MG63 (cell line): ENCODE data around the gene WWP2. TPM values are rescaled to one million over a fixed set of nuclear protein-coding genes. Genes with fewer than 3 reads are reported as not detected.
"Not testable (repeated sequence)": the region's sequence is repeated elsewhere in the genome, so short reads cannot be mapped to it uniquely, and the experiment has no call there.

Experiments used
- DNase-seq: peaks from one replicate; pipeline ENCODE4 v3.0.0-alpha.2; 2020
- H3K27me3 ChIP-seq: fragments of 250-450 bp; sonication (Bioruptor Pico); 2 replicates; pipeline ENCODE4 v1.5.1; 2020; ENCODE audit warnings: mild to moderate bottlenecking, moderate library complexity
- H3K36me3 ChIP-seq: fragments of 250-450 bp; sonication (Bioruptor Pico); 2 replicates; pipeline ENCODE4 v1.5.1; 2020; ENCODE audit warnings: mild to moderate bottlenecking, moderate library complexity
- H3K4me3 ChIP-seq: fragments of 250-450 bp; sonication (Bioruptor Pico); 2 replicates; pipeline ENCODE4 v1.5.1; 2020; ENCODE audit warnings: mild to moderate bottlenecking, moderate library complexity
- H3K9me3 ChIP-seq: fragments of 250-450 bp; sonication (Bioruptor Pico); 2 replicates; pipeline ENCODE4 v1.5.1; 2020; ENCODE audit warnings: mild to moderate bottlenecking, moderate library complexity
- total RNA-seq: library from RNA; depleted of rRNA; stranded (reverse); fragments of >200 nt; shearing (Covaris generic); gene quantifications from 2 replicates; pipeline ENCODE4 v1.2.3, GENCODE V29; 2014; ENCODE audit warnings: low replicate concordance

The WWP2 gene
- total RNA-seq, 1 experiment from 2014 or later, result 15.5 TPM

GRCh38 chr16:69741951-69742904 lies 19.9 kb upstream of the WWP2 start:
- DNase-seq, result no peak
- H3K27me3 ChIP-seq, result no peaks in the 10 kb centered on the region
- peaks cover 30% of the 10 kb centered on the region for H3K36me3 ChIP-seq
- no peak overlapping the region for H3K4me3 ChIP-seq
- H3K9me3 ChIP-seq, result no peaks in the 10 kb centered on the region

- DNase-seq, result no peak
- Histone ChIP-seq H3K4me3 (no peak overlapping the region), H3K36me3 (peaks cover 44% of the 10 kb centered on the region), H3K9me3 (no peaks in the 10 kb centered on the region), H3K27me3 (no peaks in the 10 kb centered on the region)
Measured at GRCh38 chr16:69744363-69745231, 17.5 kb upstream of the WWP2 start.

DNA sequence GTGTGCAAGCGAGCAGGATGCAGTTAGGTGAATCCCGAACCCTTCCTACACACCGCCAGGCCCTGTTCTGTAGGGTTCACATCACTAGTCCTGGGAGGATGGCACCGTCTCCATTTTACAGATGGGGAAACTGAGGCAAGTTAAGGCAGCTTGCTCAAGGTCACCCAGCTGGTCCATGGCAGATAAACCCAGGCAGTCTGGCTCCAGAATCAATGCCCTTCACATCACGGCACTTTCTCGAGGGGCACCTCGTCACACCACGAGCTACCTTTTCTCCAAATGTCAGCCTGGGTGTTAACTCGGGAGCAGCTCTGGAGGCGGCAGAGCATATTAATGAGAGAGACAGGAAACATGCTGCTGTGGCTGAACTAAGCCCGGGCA lies 16.9 kb upstream of the WWP2 start:
- Histone ChIP-seq H3K9me3 (no peaks in the 10 kb centered on the region), H3K36me3 (peaks cover 46% of the 10 kb centered on the region), H3K27me3 (no peaks in the 10 kb centered on the region), H3K4me3 (no peak overlapping the region)
- DNase-seq, result no peak

DNA sequence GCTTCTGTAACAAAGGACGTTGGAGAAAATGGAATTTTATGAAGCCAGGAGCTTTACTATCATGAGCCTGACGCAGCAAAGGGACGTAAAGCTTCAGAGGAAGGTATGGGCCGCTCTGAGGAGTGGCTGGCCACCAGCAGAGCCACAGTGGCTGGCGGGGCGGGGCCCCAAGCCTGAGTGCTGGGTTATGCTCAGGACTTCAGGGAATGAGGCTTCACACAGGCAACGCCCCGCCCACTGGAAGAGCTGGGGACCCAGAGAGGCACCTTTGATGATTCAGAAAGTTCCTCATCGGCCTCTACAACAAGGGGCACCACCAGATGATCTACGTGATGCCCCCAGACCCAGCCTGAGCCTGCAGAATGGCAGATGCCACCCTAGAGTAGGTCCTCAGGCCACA lies 16.2 kb upstream of the WWP2 start:
- Histone ChIP-seq H3K4me3 (no peak overlapping the region), H3K36me3 (peaks cover 50% of the 10 kb centered on the region), H3K9me3 (no peaks in the 10 kb centered on the region), H3K27me3 (no peaks in the 10 kb centered on the region)
- no peak for DNase-seq

GRCh38 chr16:69747115-69747514 lies 15.0 kb upstream of the WWP2 start:
- H3K9me3 ChIP-seq, result no peaks in the 10 kb centered on the region
- peaks cover 50% of the 10 kb centered on the region for H3K36me3 ChIP-seq
- DNase-seq, result no peak
- H3K4me3 ChIP-seq, result no peak overlapping the region
- H3K27me3 ChIP-seq, result no peaks in the 10 kb centered on the region

- Histone ChIP-seq H3K4me3 (no peak overlapping the region), H3K27me3 (no peaks in the 10 kb centered on the region), H3K9me3 (no peaks in the 10 kb centered on the region), H3K36me3 (peaks cover 47% of the 10 kb centered on the region)
- no peak for DNase-seq
Measured at GRCh38 chr16:69748694-69749345, 13.3 kb upstream of the WWP2 start.

DNA sequence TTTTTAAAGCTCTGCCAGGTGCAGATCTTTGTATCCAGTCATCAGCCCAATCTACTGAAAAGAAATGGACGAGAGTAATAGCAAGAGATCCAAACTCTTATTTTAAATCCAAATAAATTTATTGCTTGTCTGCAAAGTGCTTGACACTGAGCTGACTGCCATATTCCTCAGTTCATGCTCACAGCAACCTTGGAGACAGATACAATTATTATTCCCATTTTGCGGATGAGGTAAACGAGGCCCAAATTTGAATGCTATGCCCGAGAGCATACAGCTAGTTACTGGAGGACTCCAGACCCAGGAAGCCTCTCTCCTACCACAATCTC lies 8.0 kb upstream of the WWP2 start:
- no peak for DNase-seq
- H3K9me3 ChIP-seq, result no peaks in the 10 kb centered on the region

DNA sequence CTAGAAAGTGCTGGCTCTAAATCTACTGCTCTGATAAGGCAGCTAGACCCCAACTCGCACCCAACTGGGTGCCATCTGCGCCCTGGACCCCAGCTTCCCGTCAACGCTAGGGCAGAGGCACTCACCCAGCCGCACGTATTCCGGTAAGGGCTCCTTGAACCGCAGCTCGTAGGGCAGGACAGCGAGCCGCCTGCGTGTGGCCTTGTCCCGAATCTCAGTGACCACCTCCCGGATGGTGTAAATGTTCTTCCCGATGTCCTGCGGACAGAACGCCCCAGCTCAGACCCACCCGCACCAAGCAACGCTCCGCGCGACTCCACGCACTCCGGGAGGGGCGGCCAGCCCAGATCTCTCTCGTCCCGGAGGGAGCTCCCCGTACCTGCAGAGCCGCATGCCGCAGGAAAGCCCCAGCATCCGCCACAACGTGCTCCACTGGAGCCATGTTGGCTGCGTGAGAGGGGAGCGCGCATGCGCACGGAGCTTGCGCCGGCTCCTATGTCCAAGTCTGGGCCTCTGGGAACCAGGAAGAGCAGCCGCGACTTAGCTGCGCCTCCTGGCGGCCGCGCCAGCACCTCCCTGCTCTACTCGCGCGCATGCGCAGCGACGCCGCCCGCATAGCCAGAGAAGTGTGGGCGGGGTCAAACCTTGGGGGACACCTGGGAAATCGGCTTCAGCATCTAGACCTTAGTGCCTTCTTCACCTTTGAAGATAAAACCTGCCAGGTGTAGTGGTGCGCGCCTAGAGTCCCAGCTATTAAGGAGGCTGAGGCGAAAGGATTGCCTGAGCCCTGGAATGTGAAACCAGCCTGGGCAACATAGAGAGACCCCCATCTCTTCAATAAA lies 7.4 kb upstream of the WWP2 start, which contains the start of gene NOB1:
TSS of gene NOB1 (minus strand) at position 458 of the 842 bp plus-strand sequence. CDS start at position 442, 16 bp downstream.
- Histone ChIP-seq H3K4me3 (peak within 1 kb of the TSS; percentile 97), H3K9me3 (no peaks in the 10 kb centered on the region), H3K27me3 (no peaks in the 10 kb centered on the region), H3K36me3 (peaks cover 25% of the 10 kb centered on the region)
- peak; percentile 88 for DNase-seq

More for the DNA sequence above, 8.0 kb upstream of the WWP2 start:
- Histone ChIP-seq H3K27me3 (no peaks in the 10 kb centered on the region), H3K36me3 (peaks cover 28% of the 10 kb centered on the region), H3K4me3 (peak overlapping the region; percentile 97)

- no peak for DNase-seq
- no peaks in the 10 kb centered on the region for H3K27me3 ChIP-seq
Measured at GRCh38 chr16:69756705-69757104, 5.4 kb upstream of the WWP2 start.

DNA sequence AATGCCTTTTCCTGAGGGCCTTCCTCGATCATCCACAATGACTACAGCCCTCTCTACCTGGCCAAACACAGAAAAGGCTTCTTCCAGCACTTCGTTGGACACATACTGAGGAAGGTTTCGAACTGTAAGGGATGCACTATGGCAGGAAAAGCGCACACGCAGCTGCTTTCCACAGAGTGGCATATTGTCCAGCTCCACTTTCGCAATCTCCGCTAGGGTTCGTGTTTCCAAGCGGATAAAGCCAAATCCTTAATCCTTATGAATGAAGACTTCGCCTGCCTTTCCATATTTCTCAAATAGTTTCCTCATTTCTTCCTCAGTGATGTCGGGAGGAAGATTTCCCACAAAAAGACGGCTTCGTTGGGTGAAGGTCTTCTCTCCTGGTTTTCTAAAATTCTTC lies 4.8 kb upstream of the WWP2 start:
- DNase-seq, H3K27me3 ChIP-seq, H3K9me3 ChIP-seq, H3K4me3 ChIP-seq, H3K36me3 ChIP-seq: not testable (repeated sequence)

More at GRCh38 chr16:69756705-69757104, 5.4 kb upstream of the WWP2 start:
- Histone ChIP-seq H3K4me3 (no peak overlapping the region), H3K36me3 (peaks cover 11% of the 10 kb centered on the region), H3K9me3 (no peaks in the 10 kb centered on the region)

DNA sequence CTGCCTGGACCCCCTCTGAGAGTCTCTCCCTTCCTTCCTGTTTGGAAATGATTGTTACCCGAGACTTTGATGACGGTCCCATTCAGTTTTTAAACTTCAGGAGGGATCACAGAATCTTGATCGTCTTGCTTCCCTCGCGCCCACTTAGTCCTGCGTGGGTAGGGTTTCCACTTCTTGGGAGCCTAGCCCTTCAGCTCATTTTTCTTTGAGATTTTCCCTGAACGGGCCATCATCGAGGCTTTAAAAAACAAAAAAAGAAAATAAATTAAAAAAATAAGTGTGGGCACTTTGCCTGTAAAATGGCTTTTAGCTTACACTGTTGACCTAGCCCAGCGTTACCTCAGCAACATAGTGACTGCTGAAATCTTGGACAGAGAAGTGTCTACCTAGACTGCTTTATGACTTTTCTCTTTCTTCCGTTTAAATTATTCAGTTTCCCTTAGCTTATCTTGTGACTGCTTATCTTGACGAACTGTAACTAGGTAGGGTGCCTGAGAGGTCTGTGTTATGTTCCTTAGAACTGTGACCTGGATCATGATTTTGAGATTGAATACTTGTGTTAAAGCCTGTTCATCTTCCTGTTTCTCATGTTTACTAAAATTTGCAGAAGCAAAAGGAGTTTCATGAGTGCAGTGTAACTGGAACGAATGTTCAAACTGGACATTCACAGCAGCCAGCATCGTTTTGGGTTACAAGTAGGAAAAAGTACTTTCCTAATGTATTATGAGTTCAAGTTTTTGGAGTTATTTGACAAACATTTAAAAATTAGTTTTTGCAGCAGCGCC lies 874 bp downstream of the WWP2 start:
- Histone ChIP-seq H3K36me3 (no peaks in the 10 kb centered on the region), H3K9me3 (no peaks in the 10 kb centered on the region), H3K4me3 (peak overlapping the region; percentile 71), H3K27me3 (no peaks in the 10 kb centered on the region)
- DNase-seq, result no peak

DNA sequence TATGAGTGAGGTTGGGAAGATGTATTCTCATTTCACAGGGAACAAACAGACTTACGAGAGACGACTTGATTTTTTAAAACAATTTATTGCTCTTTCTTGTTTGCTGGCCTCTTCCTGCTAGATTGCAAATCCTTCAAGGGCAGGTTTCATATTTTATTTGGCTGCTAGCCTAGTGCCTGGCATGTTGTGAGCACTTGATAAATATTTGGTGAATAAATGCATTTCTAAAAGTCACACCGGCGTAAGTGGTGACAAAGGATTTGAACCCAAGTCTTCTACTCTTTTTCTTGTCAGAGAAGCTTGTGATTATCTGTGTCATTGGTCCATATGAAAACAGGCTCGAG lies 1.4 kb downstream of the WWP2 start:
- DNase-seq, result no peak
- Histone ChIP-seq H3K4me3 (no peak overlapping the region), H3K9me3 (no peaks in the 10 kb centered on the region), H3K27me3 (no peaks in the 10 kb centered on the region), H3K36me3 (no peaks in the 10 kb centered on the region)

GRCh38 chr16:69767459-69768229 lies 5.5 kb downstream of the WWP2 start:
- Histone ChIP-seq H3K27me3 (no peaks in the 10 kb centered on the region), H3K36me3 (no peaks in the 10 kb centered on the region), H3K9me3 (no peaks in the 10 kb centered on the region), H3K4me3 (no peak overlapping the region)
- DNase-seq, result no peak

DNA sequence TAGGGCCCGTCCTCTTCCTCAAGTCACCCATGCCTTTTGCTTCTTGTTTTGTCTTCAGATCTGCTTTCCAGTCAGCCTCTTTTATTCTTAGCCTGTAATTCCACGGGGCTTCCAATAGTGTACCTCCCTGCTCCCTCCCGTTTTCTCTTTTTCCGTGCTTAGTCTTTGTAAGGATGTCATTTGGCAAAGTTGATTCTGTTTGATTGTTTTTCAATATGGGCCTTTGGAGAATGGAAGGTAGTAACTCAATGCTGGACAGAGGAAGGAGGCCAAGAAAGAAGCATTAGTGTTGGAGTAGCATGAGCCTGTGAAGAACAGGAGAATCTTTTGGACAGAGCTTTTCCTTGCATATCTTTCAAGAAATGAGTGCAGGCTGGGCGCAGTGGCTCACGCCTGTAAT lies 6.5 kb downstream of the WWP2 start:
- H3K36me3 ChIP-seq, result no peaks in the 10 kb centered on the region
- no peak for DNase-seq
- H3K27me3 ChIP-seq, result no peaks in the 10 kb centered on the region
- no peak overlapping the region for H3K4me3 ChIP-seq
- no peaks in the 10 kb centered on the region for H3K9me3 ChIP-seq

DNA sequence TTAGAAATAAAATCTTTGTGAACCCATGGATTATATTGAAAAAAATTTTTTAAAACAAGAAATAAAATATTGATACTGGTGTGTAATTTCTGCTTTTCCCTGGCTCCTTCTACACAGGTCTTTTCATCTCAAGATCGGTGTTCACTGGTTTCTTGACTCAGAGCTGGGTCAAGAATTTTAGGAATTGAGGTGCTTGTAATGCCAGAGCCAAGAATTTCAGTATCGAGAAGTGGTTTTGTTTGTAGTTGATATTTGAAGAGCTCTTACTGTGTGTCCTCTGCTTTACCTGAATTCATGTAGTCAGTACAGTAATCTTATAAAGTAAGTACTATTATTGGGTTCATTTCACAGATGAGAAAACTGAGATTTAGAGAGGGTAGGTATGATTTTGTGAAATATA lies 7.3 kb downstream of the WWP2 start:
- Histone ChIP-seq H3K36me3 (no peaks in the 10 kb centered on the region), H3K9me3 (no peaks in the 10 kb centered on the region), H3K4me3 (no peak overlapping the region), H3K27me3 (no peaks in the 10 kb centered on the region)
- DNase-seq, result no peak
